Fibroblast of pulmonary artery (primary cell): ENCODE measurements around the gene SOX10.

Source experiments
- DNase-seq: peaks from one replicate; pipeline ENCODE4 v3.0.0-alpha.2; 2010; ENCODE audit warnings: low read depth
- H3K4me3 ChIP-seq: replicated peaks from 2 replicates; pipeline ENCODE4 v1.5.1; 2011; ENCODE audit warnings: low read depth, mild to moderate bottlenecking, control low read depth, low read length, moderate library complexity
- TF ChIP-seq, protein P1 (sequence below): IDR thresholded peaks from 2 replicates; pipeline ENCODE4 v1.5.1; 2011; ENCODE audit warnings: mild to moderate bottlenecking, control low read depth, low read length, inconsistent platforms; ENCODE audit errors: missing control alignments

The SOX10 gene

GRCh38 chr22:37999236-37999635, 14.9 kb upstream of the SOX10 start:
- TF ChIP-seq, protein P1, sequence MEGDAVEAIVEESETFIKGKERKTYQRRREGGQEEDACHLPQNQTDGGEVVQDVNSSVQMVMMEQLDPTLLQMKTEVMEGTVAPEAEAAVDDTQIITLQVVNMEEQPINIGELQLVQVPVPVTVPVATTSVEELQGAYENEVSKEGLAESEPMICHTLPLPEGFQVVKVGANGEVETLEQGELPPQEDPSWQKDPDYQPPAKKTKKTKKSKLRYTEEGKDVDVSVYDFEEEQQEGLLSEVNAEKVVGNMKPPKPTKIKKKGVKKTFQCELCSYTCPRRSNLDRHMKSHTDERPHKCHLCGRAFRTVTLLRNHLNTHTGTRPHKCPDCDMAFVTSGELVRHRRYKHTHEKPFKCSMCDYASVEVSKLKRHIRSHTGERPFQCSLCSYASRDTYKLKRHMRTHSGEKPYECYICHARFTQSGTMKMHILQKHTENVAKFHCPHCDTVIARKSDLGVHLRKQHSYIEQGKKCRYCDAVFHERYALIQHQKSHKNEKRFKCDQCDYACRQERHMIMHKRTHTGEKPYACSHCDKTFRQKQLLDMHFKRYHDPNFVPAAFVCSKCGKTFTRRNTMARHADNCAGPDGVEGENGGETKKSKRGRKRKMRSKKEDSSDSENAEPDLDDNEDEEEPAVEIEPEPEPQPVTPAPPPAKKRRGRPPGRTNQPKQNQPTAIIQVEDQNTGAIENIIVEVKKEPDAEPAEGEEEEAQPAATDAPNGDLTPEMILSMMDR: no peak
- DNase-seq: no peak
- no peak overlapping the region for H3K4me3 ChIP-seq

- no peak for DNase-seq
- no peak overlapping the region for H3K4me3 ChIP-seq
- TF ChIP-seq, protein P1: no peak
Measured at GRCh38 chr22:37998543-37998942, 14.2 kb upstream of the SOX10 start.

- H3K4me3 ChIP-seq: no peak overlapping the region
- TF ChIP-seq, protein P1: no peak
- DNase-seq: no peak
Measured at GRCh38 chr22:37996515-37997246, 12.3 kb upstream of the SOX10 start.

DNA sequence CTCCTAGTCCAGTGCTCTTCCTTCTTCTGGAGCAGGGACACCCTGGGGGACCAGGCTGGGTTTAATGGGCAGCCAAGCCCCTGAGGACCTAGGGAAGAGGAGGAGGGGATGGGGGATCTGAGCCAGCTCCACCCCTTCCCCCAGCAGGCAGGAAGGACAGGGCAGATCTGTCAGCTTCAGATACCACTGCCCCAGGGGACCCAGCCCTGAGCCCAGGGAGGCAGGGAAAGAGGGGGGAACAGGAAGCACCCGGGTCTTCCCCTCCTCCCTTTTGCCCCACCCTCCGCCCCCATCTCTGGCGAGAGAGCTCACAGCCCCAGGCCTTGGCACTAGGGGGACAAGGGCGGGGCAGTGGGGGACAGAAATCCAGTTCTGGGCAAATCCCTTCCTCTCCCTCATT, 11.7 kb upstream of the SOX10 start:
- H3K4me3 ChIP-seq: no peak overlapping the region
- DNase-seq: no peak
- TF ChIP-seq, protein P1: no peak

DNA sequence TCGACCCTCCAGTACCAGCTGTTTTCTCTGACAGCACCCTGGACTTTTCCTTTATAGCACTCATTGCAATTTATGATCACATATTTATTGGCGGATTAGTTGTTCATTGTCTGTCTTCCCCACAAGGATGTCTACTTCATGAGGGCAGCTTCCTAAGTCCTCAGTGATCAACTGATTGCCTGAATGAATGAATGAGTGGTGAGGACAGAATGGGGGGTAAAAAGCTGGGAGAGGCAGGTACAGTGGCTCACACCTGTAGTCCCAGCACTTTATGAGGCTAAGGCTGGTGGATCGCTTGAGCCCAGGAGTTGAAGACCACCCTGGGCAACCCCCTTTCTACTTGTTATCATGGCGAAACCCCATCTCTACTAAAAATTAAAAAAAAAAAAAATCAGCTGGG, 11.1 kb upstream of the SOX10 start:
- TF ChIP-seq, protein P1: no peak
- no peak overlapping the region for H3K4me3 ChIP-seq
- DNase-seq: no peak

- H3K4me3 ChIP-seq: no peak overlapping the region
- DNase-seq: no peak
- TF ChIP-seq, protein P1: no peak
Measured at GRCh38 chr22:37994982-37995381, 10.6 kb upstream of the SOX10 start.

DNA sequence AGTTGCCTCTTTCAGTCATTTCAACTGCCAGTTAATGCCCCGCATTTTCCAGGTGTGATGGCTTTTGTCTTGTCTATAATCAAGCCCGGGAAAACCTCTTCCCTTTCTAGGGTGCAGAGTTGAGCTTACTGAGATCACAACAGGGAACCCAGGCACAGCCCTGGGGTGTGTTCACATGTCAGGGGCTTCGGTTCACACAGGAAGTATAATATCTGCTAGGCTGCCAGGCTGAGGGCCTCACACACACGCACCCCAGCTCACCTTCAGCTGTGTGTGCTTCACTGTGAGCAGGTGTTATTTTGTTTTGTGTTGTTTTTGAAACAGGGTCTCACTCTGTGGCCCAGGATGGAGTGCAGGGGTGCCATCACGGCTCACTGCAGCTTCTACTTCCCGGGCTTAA, 9.7 kb upstream of the SOX10 start:
- TF ChIP-seq, protein P1: no peak
- no peak overlapping the region for H3K4me3 ChIP-seq
- DNase-seq: no peak
